GM03348 (cell line): ENCODE data around the gene EHF.

Experiments used
- DNase-seq: peaks from one replicate; pipeline ENCODE4 v3.0.0; 2012; ENCODE audit warnings: low spot score

Gene EHF

GRCh38 chr11:34602245-34602644 is 18.6 kb upstream of the EHF start:
- DNase-seq: no peak

GRCh38 chr11:34603129-34604001 is 17.5 kb upstream of the EHF start:
- DNase-seq: no peak

- DNase-seq: no peak
These were observed 16.7 kb upstream of the EHF start for GRCh38 chr11:34604145-34604544.

GRCh38 chr11:34604911-34605310 is 16.0 kb upstream of the EHF start:
- DNase-seq: no peak

GRCh38 chr11:34605481-34606325 is 15.2 kb upstream of the EHF start:
- DNase-seq: no peak

GRCh38 chr11:34606326-34607120 is 14.4 kb upstream of the EHF start:
- DNase-seq: no peak

- DNase-seq: no peak
These were observed 11.6 kb upstream of the EHF start for GRCh38 chr11:34609187-34609751.

GRCh38 chr11:34609850-34610249 is 11.0 kb upstream of the EHF start:
- DNase-seq: no peak

GRCh38 chr11:34610324-34611041 is 10.4 kb upstream of the EHF start:
- DNase-seq: no peak

- no peak for DNase-seq
These were observed 7.9 kb upstream of the EHF start for GRCh38 chr11:34613015-34613414.

- no peak for DNase-seq
These were observed 7.3 kb upstream of the EHF start for GRCh38 chr11:34613552-34614056.

- peak; percentile 31 for DNase-seq
These were observed 6.4 kb upstream of the EHF start for GRCh38 chr11:34614344-34615104.

GRCh38 chr11:34616086-34616485 is 4.8 kb upstream of the EHF start:
- no peak for DNase-seq

- no peak for DNase-seq
These were observed 3.9 kb upstream of the EHF start for GRCh38 chr11:34616830-34617504.

GRCh38 chr11:34618406-34618805 is 2.5 kb upstream of the EHF start:
- no peak for DNase-seq

- DNase-seq: no peak
These were observed 1.8 kb upstream of the EHF start for GRCh38 chr11:34619062-34619516.

- no peak for DNase-seq
These were observed 691 bp upstream of the EHF start for GRCh38 chr11:34620202-34620601.

- no peak for DNase-seq
These were observed 983 bp downstream of the EHF start for GRCh38 chr11:34621876-34622275.

GRCh38 chr11:34623463-34623862 is 2.6 kb downstream of the EHF start:
- DNase-seq: no peak

GRCh38 chr11:34624069-34624468 is 3.2 kb downstream of the EHF start:
- no peak for DNase-seq
